T1000 (cell line): Measurements from ENCODE around the gene NSF.

Experiments
- DNase-seq: peaks from one replicate; lab custom pipeline; 2025; ENCODE audit warnings: mixed read lengths; lab: John Stamatoyannopoulos, UW

NSF gene

GRCh38 chr17:46803544-46803943, 213.1 kb downstream of the NSF start:
- no peak for DNase-seq

- DNase-seq = no peak
Measured at GRCh38 chr17:46805771-46806170, 215.3 kb downstream of the NSF start.
